ENCODE results near the gene B9D1.

B9D1 gene

DNA sequence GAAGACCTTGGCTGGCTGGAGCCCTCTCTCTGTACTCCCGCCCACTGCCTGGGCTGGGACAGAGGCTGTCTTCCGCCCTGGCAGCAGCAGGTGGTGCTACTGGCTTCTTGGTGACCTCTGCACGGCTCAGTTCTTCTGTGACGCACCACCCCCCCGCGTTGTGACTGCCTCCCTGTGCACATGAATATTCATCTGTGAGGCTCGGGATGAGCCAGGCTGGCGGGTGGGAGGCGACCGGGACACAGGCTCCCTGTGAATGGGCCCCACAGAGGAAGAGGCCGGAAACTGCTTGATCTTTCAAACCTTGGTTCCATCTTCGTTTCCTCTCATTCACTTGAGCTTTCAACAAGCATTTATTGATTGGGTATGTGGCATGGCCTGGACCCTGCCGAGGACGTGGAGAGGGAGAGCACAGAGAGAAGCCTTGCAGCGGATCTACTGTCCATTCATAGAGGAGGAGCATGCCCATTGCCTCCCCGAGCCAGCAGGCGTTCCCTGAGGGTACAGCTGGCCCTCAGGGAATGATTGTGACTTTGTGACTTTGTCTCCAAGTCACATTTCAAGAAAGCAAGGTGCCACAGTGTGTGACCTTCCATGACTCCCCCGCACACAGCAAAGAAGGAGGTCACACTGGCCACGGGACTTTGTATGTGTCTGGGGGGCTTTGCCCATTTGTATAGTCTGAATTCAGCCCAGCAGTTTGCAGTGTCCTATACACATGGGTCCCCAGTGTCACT is 45.0 kb downstream of the B9D1 start:
- DNase-seq = peak in 1 of 2 donors; percentile 21

DNA sequence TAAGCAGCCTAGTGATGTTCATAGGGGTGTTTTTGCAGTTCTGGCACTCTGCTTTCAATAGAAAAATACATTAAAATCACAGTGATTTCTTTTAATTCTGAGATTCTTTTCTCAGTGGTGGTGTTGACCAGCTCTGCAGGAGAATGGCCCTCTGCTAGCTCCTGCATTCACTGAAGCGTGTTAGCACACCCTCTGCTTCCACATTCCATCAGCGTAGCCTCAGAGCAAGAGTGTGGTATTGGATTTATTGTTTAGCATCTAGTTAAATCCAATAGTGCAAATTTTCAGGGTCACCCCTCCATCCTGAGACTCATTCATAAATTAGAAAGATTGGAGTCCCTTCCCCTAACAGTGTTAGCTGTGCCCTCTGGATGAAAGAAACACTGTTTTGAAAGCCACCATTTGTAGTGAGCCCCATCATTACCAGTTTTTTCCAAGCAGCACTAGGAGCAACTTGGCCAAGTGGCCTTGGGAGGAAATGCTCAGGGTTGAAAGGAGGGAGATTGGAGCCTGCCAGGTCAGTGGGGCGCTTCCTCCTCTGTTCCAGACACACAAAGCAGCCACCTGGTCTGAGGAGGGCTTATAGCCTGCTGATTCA is 45.7 kb downstream of the B9D1 start:
- no peak for DNase-seq

DNA sequence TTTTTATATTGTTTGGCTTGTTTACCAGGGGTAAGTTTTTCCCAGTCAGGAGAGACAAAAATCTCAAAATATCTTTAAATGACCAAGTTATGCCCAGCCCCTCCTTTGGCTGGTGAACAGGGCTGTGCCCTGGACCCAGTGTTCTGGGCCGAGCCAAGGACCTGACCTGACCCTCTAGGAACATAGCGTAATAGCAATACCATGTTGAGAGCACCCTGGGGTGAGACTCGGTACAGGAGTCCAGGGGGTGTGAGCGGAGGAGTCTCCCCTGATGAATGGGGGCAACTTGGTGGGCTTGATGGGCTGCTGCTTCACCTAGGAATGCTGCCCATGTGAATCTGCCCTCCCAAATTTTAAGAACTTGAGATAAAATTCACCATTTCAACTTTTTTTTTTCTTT is 47.4 kb downstream of the B9D1 start:
- DNase-seq = no peak

DNA sequence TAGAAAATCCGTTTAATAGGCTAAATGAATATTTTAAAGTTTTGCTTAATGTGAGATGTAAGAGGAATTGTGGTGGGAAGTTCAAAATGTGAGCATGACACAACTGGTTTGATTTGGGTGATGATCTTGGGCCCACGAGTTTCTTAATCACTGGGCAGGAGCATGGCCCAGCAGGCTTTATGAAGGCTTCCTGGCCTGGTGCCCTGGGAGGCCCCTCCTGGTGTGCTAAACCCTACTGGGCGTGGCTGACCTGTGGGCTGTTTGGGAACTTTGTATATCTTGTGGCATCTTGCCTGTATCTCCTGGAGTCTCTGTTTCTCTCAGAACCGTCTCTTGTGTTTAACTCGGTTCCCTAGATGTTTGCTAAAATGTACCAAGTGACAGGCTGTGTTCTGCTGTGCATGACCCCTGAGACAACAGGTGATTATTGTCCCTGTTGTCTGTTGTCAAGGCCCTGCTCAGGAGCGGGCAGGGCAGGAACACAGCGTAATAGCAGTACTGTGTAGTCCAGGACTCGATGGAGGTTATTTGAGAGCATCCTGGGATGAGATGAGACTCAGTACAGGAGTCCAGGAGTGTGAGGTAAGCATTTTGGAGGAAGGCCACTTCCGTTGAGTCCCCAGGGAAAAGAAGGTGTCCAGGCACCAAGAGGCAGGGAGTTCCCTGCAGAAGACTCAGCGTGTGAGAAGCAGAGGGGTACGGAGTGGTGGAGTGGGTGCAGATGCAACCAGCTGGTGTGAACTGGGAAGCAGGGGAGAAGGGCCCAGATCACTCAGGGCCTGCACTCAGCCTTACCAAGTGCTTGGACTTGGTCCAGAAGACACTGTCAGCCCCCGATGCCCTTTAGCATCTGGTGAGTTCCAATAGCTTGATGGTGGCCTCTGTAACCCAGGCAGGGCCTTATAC is 48.5 kb downstream of the B9D1 start:
- DNase-seq = no peak

DNA sequence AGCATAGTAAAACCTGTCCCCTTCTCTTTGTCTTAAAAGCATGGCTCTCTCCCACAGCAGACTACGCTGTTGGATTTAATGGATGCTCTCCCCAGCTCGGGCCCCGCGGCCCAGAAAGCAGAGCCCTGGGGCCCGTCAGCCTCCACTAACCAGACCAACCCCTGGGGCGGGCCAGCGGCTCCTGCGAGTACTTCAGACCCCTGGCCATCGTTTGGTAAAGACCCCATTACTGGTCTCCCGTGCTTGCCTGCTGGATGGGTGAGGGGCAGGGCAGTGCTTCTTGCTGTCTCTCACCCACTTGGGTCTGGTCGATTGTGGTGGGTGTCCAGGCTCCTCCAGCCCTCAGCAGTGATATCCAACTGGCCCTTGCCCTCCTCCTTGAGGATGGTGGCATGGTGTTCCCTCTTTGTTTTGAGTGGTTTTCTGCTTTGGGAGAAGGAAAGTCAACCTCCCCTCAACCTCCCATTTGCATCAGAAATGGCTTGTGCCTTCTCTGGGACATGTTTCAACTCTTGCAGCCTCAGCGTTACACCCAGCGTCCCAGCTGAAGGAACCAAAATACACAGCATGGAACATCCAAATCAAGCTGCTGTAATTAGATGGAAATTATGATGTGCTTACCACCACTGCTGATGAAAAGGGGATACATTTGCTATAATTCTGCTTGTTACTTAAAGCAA is 49.3 kb downstream of the B9D1 start:
- no peak for DNase-seq

DNA sequence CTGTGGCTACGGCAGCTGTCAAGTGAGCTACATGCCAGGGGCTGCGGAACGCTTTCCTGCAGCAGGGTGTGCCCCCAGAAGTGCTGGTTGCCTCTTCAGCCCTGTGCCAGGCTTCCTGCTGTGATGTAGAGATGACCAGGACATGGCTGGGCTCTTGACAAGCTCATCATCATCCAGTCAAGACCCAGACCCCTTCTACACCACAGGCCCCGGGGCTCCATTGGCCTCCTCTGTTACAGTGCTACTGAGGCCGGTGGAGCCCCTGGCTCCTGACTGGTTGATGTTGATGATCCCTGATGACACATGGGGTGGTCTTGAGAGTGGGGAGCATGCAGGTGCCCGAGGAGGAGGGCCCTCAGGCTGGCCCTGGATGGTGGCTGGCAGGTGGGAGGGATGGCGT is 50.1 kb downstream of the B9D1 start:
- DNase-seq = no peak

DNA sequence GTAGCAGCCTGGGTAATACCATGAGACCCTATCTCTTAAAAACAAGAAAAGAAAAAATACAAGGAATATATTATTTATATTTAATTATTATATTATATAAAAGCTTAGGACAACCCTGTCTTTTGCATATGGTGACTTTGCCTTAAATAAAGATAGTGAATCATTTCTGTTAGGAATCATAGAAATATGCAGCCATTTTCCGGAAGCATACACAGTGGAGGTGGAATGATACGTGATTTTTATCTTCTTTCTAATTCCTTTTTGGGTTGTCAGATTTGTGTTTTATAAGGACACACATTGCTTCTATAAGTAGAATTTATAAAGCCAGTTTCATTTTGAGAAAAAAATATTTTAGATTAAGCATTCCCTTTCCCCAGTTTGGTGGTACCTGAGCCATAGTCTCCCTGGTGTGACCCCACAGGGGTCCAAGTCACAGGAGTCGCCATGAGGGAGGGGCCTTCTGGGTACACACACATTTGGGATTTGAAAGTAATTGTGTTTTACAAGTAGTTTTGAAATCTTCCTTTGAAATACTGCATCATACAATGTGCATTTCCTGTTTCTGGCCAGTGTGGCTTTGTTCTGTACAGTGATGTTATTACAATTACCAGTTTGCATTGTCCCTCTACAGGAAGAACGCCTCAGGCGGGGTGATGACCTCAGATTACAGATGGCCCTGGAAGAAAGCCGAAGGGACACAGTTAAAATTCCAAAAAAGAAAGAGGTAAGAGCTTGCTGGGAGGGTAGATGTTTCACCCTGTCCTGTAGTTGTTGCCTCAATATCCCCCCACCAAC is 50.9 kb downstream of the B9D1 start:
- peak in 1 of 2 donors; percentile 20 for DNase-seq

DNA sequence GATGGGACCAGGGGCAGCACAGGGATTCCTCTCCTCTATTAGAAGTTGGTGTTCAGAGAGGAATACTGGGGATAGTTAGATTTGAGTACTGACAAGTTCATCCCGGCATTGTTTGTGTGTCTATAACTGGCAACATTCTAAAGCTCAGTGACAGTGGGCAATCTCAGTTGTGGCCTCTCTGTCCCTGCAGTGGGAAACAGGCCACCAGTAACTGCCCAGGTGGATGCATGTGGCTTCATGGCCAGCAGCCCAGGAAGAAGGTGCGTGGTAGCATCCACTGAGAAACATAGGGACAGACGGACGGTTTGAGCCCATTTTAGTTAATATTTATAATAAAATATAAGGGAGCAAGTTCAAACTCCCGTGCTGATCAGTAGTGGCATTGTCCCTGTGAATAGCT is 51.5 kb downstream of the B9D1 start:
- DNase-seq = no peak

DNA sequence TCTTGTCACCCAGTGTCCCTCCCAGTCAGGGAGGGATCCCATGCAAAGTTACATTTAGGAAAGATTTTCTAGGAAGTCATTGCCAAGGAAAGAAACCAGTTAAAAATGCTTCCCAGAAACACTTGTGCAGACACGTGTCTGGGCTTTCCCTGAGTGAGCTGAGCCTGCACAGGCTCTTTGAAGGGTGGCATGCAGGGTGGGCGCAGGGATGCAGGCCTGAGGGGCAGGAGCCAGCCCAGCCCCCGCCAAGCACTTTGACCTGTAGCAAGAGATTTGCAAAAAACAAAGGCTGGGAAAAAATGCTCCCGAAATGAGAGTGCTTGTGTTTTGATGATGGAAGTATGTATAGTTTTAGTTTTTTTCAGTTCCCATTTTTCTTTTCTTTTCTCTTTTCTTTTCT is 52.4 kb downstream of the B9D1 start:
- DNase-seq = no peak

DNA sequence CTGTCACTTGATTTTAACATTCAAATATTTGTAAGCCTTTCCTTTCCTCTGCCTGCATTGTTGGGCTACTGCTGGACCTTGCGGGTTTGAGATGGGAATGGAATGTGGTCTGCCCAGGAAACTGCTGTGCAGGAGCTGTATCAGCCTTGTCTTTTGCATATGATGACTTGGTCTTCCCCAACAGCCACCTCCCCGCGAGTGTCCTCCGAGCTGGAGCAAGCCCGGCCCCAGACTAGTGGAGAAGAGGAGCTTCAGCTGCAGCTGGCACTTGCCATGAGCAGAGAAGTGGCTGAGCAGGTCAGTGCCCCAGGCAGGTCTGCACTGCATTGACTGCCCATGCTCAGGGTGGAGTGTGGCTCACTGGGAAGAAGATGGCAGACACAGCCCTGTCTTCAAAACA is 52.8 kb downstream of the B9D1 start:
- no peak for DNase-seq

DNA sequence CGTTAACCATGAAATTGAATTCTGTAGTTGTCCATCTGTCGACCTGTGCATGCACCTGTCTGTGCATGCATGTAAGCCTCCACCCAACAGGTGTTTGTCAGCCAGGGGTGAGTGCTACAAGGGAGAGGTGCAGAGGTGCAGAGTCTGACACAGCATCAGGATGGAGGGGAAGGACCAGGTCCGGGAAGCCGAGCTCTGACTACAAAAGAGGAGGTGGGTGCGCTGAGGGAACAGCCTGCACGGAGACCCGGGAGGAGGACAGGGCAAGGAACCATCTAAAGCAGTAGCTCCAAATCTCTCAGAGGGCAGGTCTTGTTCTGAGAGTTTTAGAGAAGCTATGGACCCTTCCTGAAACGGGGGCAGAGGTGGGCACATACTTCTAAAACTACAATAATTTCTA is 54.1 kb downstream of the B9D1 start:
- no peak for DNase-seq

DNA sequence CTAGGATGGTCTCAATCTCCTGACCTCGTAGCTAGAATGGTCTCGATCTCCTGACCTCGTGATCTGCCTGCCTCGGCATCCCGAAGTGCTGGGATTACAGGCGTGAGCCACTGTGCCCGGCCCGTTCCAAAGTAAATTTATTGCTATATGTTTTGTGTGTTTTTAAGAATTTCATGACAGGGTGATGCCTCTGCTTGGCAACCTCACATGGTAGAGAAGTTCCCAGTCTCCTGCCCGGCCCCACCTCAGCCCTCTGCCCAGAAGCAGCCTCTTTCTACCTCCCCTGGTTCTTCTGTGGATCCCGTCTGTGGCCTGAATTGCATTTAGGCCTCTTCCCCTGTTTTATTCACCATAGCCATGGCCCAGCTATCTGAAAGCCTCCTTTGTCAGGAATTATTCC is 55.0 kb downstream of the B9D1 start:
- no peak for DNase-seq

DNA sequence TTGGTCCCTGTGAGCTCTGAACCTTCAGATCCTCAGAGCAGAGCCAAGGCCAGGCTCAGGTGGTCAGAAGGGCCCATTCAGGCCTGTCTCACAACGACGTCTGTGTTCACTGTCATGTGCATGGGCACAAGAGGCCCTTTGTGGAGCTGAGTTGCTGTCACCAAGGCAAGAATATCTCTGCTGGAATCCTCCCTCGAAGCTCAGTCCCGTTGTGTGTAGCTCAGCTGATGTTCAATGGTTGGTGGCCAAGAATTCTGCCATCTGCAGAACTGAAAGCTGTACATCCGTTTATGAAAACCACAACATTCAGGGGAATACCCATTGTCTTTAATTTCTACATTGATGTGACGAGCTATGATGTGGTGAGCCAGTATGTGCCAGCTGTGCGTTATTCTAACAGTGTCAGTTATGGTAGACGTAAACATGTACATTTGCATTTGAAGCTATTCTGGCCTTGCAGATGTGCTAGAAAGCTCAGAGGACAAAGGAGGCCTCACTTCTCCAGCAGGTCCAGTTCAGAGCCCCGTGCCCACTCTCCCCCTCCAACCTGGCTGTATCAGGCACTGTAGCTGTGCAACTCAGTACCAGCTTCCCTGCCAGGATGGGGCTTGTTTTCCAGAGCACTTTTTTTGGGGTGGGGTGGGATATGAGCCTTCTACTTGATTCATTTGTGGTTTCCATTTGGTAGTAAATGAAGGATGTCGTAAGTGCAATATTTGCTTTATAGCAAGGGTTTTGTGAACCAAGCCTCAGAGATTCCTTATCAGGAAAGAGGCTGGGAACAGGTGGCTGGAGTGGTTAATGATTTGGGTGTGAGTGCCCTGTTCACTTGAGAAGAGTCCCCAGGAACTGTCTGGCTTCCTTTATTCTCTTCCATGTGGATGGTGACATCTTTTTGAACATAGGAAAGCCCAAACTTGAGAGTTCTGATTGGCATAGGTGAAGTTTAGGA is 56.1 kb downstream of the B9D1 start:
- DNase-seq = peak; percentile 66 to 70

DNA sequence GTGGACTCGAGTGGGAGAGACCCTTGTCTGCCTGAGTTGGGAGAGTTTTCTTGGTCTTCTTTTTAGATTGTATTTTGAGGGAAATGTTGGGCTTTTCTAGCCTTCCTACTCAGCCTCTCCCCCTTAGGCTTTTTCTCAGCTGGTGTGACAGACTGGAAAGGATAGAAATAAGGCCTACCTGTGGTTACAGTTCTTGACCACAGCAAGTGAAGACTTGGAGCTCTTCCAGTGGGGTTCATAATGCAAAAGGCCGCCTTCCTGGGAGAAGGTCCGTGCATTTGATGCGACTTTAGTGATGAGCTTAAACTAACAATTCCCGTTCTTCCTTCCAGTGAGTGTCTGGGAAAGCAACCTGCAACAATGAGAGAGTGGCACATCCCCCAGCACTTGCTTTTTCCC is 56.8 kb downstream of the B9D1 start:
- no peak for DNase-seq

DNA sequence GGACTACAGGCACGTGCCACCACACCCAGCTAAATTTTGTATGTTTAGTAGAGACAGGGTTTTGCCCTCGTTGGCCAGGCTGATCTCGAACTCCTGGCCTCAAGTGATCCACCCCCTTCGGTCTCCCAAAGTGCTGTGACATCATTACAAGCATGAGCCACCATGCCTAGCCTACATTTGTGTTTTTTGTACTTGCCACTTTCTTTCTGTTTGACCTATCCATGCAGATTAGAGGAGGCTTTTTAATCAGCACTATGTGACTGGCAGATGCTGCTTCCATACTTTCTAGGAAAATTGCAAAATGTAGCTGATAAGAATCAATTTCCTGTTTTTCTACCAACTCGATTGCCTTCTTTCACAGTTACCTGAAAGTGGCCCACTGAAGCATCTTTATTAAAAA is 57.3 kb downstream of the B9D1 start:
- no peak for DNase-seq

DNA sequence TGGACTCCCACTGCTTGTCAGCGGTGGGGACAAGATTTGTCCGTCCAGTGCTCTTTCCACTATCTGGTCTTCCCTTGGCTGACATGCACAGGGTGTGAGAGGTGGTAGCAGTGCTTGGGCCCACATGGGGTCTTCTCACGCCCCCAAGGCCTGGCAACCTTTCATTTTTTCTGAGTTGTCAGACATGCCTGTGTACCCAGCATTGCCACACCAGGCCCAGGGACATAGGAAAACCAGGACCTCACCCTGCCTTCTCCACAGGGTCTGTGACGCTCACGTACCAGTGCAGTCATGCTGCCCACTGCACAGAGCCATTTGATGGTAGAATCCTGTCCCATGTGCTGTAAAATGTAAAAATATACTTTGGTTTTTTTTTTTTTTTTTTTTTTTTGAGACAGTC is 57.8 kb downstream of the B9D1 start:
- DNase-seq = no peak

DNA sequence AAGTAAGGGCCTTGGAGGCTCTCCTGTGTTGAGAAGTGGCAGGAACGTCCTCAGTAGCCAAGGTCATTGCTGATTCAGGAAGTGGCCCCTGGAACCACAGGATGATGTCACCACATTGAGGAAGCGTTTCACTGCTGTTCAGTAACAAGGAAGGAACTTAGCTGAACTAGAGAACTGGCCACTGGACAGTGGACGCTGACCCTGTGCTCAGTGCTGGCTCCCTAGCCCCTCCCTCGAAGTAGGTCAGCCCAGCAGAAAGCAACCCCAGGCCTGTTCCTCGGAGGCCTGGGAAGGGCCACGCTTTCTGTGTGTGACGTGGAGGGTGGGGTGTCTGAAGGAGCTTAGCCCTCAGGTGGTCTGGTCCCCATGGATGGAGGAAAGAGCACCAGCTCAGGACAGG is 58.3 kb downstream of the B9D1 start:
- DNase-seq = peak; percentile 16 to 63

DNA sequence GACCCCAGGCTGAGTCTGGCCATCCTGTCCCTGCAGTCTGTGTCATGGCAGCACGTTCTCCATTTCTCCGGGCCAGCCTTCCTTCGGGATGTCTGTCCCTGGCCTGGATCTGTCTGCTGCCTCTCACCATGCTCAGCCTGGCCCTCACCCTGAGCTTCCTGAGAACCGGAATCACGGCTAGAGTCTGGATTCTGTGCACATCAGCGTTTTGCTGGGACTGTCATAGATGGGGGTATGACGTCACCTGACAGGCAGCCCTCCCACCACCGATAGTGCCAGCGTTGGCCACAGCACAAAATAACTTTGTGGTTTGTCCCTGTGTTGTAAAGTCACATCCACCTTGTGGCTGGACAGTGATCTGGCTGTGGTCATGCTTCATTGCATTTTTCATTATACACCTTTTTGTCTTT is 59.2 kb downstream of the B9D1 start:
- DNase-seq = no peak

DNA sequence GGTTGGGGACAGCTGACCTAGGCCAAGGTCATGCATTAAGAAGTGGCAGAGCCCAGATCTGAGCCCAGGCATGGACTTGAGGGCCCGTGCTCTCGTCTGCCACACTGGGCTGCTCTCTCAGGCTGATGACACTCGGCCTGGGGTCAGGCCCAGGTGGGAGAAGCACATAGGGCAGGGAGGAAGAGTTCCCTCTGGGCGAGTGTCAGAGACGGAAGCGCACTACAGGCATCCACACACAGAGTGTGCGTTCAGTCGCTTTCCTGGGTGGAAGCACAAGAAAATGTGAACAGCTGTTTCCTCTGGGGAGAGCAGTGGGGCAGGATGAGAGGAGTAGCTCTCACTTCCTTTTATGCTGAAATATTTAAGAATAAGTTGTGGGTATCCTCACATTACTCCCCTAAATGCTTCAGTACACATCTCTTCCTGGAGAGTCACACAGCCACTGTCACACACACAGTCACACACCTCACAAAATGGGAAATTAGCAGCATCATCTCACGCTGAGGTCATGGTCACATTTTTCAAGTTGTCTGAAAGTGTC is 59.7 kb downstream of the B9D1 start:
- DNase-seq = no peak

DNA sequence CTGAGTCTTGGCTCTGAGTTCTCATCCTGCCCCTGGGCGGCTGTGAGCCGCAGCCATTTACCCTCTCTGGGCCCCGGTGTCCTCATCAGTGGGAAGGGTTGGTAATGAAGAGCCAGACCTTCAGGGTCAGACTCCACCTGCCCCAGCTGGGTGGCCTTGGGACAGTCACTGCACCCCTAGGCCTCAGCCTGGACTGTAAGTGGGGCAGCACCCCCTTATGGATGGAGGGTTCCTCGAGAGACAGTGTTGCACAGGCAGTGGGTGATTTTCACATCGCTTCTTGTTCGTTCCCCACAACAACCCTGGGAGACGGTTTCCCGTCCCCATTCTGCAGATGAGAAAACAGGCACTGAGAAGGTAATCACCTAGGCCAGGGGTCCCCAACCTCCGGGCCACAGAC is 60.5 kb downstream of the B9D1 start:
- DNase-seq = no peak
